AG10803 (cell line): ENCODE measurements around the gene IMMP2L.

Source experiments
- DNase-seq: peaks from one replicate; pipeline ENCODE4 v3.0.0; 2010; ENCODE audit warnings: low read depth
- H3K4me3 ChIP-seq: 2 replicates; pipeline ENCODE4 v1.5.1; 2011; ENCODE audit warnings: mild to moderate bottlenecking, low read length, control low read depth
- CTCF ChIP-seq: conservative IDR thresholded peaks from 2 replicates; pipeline ENCODE4 v1.5.1; 2011; ENCODE audit warnings: mild to moderate bottlenecking, low read length, control low read depth, inconsistent platforms

Gene IMMP2L

GRCh38 chr7:110853263-110853662 is 709.0 kb downstream of the IMMP2L start:
- H3K4me3 ChIP-seq = no peak overlapping the region
- DNase-seq = no peak
- TF ChIP-seq CTCF = no peak

GRCh38 chr7:110852156-110852940 is 709.9 kb downstream of the IMMP2L start:
- DNase-seq = no peak
- H3K4me3 ChIP-seq = no peak overlapping the region
- TF ChIP-seq CTCF = no peak

GRCh38 chr7:110850224-110850623 is 712.1 kb downstream of the IMMP2L start:
- no peak for DNase-seq

GRCh38 chr7:110842796-110843195 is 719.5 kb downstream of the IMMP2L start:
- no peak for DNase-seq
- no peak for TF ChIP-seq CTCF
- H3K4me3 ChIP-seq = no peak overlapping the region

More at GRCh38 chr7:110850224-110850623, 712.1 kb downstream of the IMMP2L start:
- TF ChIP-seq CTCF = no peak
- no peak overlapping the region for H3K4me3 ChIP-seq

- no peak for TF ChIP-seq CTCF
- DNase-seq = no peak
- no peak overlapping the region for H3K4me3 ChIP-seq
Measured at GRCh38 chr7:110841840-110842545, 720.3 kb downstream of the IMMP2L start.

GRCh38 chr7:110839866-110840265 is 722.4 kb downstream of the IMMP2L start:
- no peak overlapping the region for H3K4me3 ChIP-seq
- peak; percentile 4 for DNase-seq
- TF ChIP-seq CTCF = no peak

- no peak overlapping the region for H3K4me3 ChIP-seq
- no peak for TF ChIP-seq CTCF
- DNase-seq = no peak
Measured at GRCh38 chr7:110835849-110836248, 726.4 kb downstream of the IMMP2L start.
